A673 (cell line): Measurements from ENCODE around the gene GAB1.

Experiments
- EZH2 ChIP-seq: fragments of 200-600 bp; sonication (generic); IDR thresholded peaks from 2 replicates; pipeline ENCODE4 v1.6.1; 2017; ENCODE audit warnings: borderline replicate concordance, low read depth, mild to moderate bottlenecking, mixed read lengths, antibody characterized with exemption, low read length; ENCODE audit not compliant: poor library complexity, severe bottlenecking
- TF ChIP-seq, protein P1 (sequence below): fragments of 300-800, 200-600 bp; sonication (generic); conservative IDR thresholded peaks from 2 replicates; pipeline ENCODE4 v1.5.1; 2017; ENCODE audit warnings: low read depth, mild to moderate bottlenecking, antibody characterized with exemption, low read length, moderate library complexity, mixed read lengths

DNA sequence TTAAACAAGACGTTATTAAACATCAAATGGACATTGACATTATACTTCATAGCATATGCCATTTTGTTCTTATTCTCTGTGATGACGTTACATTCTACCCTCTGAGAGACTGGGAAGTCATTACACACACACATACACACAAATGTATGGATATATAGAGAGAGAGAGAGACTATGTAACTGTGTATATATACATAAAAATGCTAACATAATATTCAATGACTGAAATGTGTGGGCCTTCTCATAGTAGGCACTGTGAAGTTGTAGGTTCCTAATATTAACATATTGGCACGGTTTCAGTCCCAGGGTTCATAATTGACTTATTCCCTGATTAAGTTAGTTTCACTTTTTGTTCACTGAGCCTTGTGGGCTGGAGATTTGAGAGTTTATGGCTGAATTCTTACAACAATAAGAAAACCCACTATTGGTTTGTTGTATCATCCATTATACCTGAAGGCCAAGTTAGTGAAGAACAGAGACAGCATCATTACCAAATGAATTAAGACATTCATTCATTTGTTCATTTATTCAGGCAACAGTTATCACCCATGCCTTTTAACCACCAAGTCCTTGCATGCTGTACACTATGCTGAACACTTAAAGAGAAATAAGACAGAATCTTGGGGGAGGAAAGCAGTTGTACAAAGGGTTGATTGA is 68.5 kb downstream of the GAB1 start:
- TF ChIP-seq, protein P1, sequence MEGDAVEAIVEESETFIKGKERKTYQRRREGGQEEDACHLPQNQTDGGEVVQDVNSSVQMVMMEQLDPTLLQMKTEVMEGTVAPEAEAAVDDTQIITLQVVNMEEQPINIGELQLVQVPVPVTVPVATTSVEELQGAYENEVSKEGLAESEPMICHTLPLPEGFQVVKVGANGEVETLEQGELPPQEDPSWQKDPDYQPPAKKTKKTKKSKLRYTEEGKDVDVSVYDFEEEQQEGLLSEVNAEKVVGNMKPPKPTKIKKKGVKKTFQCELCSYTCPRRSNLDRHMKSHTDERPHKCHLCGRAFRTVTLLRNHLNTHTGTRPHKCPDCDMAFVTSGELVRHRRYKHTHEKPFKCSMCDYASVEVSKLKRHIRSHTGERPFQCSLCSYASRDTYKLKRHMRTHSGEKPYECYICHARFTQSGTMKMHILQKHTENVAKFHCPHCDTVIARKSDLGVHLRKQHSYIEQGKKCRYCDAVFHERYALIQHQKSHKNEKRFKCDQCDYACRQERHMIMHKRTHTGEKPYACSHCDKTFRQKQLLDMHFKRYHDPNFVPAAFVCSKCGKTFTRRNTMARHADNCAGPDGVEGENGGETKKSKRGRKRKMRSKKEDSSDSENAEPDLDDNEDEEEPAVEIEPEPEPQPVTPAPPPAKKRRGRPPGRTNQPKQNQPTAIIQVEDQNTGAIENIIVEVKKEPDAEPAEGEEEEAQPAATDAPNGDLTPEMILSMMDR: no peak
- TF ChIP-seq EZH2: no peak
